Epithelial cell of proximal tubule (primary cell): ENCODE measurements around the gene DRG2. TPM values are rescaled to one million over a fixed set of nuclear protein-coding genes. Genes with fewer than 3 reads are reported as not detected.

ENCODE experiments used
- DNase-seq: peaks from one replicate; pipeline ENCODE4 v3.0.0-alpha.2; 2011; ENCODE audit warnings: low read depth
- H3K4me3 ChIP-seq: 2 replicates; pipeline ENCODE4 v1.5.1; 2011; ENCODE audit warnings: low read depth, mild to moderate bottlenecking, low read length
- total RNA-seq: library from RNA; depleted of rRNA; stranded (reverse); fragments of >200 nt; gene quantifications from 2 replicates; pipeline ENCODE4 v1.2.3, GENCODE V29; 2015
- TF ChIP-seq, protein P1 (sequence below): conservative IDR thresholded peaks from 2 replicates; pipeline ENCODE4 v1.5.1; 2012; ENCODE audit warnings: low read depth, mild to moderate bottlenecking, low read length

The DRG2 gene
- total RNA-seq, 1 donor from 2014 or later: 35.3 TPM

DNA sequence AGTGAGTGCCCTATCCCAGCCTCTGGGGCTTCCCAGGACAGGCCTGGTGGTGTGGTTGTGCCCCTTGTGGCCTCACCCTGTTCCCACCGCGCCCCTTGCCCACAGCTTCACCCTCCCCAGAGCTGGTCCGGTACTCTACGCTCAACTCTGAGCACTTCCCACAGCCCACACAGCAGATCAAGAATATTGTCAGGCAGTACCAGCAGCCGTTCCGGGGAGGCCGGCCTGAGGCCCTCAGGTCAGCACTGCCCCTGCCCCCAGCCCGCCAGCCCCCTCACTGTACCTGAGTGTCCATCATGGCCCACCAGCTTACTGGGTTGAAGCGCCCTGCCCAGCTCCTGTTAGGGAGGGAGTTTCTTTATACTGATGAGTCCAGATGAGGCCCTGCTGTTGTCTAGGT, 63.5 kb downstream of the DRG2 start:
- TF ChIP-seq, protein P1, sequence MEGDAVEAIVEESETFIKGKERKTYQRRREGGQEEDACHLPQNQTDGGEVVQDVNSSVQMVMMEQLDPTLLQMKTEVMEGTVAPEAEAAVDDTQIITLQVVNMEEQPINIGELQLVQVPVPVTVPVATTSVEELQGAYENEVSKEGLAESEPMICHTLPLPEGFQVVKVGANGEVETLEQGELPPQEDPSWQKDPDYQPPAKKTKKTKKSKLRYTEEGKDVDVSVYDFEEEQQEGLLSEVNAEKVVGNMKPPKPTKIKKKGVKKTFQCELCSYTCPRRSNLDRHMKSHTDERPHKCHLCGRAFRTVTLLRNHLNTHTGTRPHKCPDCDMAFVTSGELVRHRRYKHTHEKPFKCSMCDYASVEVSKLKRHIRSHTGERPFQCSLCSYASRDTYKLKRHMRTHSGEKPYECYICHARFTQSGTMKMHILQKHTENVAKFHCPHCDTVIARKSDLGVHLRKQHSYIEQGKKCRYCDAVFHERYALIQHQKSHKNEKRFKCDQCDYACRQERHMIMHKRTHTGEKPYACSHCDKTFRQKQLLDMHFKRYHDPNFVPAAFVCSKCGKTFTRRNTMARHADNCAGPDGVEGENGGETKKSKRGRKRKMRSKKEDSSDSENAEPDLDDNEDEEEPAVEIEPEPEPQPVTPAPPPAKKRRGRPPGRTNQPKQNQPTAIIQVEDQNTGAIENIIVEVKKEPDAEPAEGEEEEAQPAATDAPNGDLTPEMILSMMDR: no peak

DNA sequence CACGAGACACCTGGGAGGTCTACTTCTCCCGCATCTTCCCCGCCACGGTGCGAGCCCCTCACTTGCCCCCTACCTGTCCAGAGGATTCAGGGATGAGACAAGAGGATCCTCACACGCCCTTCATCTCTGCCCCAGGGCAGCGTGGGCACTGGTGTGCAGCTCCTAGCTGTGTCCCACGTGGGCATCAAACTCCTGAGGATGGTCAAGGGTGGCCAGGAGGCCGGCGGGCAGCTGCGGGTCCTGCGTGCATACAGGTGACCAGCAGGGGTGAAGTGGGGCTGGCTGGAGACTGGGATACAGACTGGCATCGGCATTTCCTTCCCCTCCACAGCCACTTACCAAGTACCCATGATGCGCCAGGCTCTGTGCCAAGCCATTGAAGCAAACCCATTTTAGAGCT, 67.4 kb downstream of the DRG2 start:
- no peak overlapping the region for H3K4me3 ChIP-seq
- TF ChIP-seq, protein P1: no peak
- DNase-seq: no peak

More for the DNA sequence above, 63.5 kb downstream of the DRG2 start:
- DNase-seq: no peak
- no peak overlapping the region for H3K4me3 ChIP-seq

DNA sequence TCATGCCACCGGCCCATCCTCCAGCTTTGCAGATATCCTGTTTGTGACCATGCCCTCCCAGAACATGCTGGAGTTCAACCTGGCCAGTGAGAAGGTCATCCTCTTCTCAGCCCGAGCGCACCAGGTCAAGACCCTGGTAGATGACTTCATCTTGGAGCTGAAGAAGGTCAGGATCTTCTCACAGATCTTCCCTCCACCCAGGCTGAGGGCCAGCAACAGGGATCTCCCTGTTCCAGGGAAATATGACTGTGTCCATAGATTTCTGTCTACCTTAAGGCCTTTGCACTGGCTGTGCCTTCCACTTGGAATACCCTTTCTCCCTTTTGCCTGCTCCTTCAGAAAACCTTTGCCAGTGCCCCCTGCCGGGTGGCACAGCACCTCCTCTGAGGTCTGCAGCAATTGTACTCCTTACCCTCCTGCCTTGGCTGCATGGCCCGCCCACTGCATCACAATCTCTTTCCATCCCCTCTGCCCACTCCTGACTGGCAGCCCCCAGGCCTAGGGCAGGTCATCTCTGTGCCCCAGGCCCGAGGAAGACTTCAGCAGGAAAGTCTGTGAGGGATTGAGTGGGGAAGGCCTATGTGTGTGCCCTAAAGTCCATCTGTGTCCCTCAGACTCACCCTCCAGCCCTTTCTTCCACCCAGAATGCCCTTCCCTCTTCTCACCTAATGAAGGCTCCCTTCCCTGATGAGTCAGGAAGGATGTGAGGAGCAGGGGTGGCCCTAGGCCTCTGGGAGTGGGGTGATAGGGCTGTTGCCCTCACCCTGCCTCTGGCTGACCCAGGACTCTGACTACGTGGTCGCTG, 68.6 kb downstream of the DRG2 start:
- H3K4me3 ChIP-seq: no peak overlapping the region
- DNase-seq: no peak
- TF ChIP-seq, protein P1: peak; percentile 29

DNA sequence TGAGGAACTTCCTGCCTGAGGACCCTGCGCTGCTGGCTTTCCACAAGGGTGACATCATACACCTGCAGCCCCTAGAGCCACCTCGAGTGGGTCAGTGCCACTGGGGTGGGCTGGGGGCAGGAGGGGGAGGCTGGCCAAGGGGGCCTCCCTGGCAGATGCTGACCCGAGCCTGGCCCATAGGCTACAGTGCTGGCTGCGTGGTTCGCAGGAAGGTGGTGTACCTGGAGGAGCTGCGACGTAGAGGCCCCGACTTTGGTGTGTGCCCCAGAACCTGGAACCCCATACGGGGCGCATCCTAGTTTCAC, 69.2 kb downstream of the DRG2 start:
- H3K4me3 ChIP-seq: no peak overlapping the region
- TF ChIP-seq, protein P1: no peak
- DNase-seq: no peak

Other genes starting within 250 kb of the DRG2 start
- 13.2 and 19.4 TPM in 2 replicates for gene TOM1L2, start 115.5 kb upstream of the DRG2 start, total RNA-seq
- gene DRC3, start 115.1 kb upstream of the DRG2 start, total RNA-seq: 0.06 and 0.72 TPM in 2 replicates
- gene ATPAF2, start 48.8 kb upstream of the DRG2 start, total RNA-seq: 10.2 and 19.5 TPM in 2 replicates
- gene GID4, start 48.5 kb upstream of the DRG2 start, total RNA-seq: 4.8 and 7.0 TPM in 2 replicates
- 0.07 and 0.17 TPM in 2 replicates for gene MYO15A, start 20.8 kb downstream of the DRG2 start, total RNA-seq
- 81.2 and 101 TPM in 2 replicates for gene ALKBH5, start 95.9 kb downstream of the DRG2 start, total RNA-seq
- 46.1 and 65.3 TPM in 2 replicates for gene LLGL1, start 137.7 kb downstream of the DRG2 start, total RNA-seq
- gene FLII, start 170.8 kb downstream of the DRG2 start, total RNA-seq: 425 and 531 TPM in 2 replicates
- gene MIEF2, start 172.7 kb downstream of the DRG2 start, total RNA-seq: 43.1 and 48.0 TPM in 2 replicates
- 31.0 and 49.2 TPM in 2 replicates for gene TOP3A, start 227.0 kb downstream of the DRG2 start, total RNA-seq
- gene SMCR8, start 227.3 kb downstream of the DRG2 start, total RNA-seq: 9.5 and 11.1 TPM in 2 replicates